Measurements from ENCODE around the gene PIGO.

Gene PIGO

GRCh38 chr9:35096035-35096849 is at the start of gene PIGO:
TSS of gene PIGO (minus strand) at chr9:35096591. CDS start at chr9:35095565, 1,026 bp downstream.
- DNase-seq, result peak; percentile 87 to 90

- DNase-seq, result no peak
These were observed 45.6 kb upstream of the PIGO start for GRCh38 chr9:35142037-35142436.

DNA sequence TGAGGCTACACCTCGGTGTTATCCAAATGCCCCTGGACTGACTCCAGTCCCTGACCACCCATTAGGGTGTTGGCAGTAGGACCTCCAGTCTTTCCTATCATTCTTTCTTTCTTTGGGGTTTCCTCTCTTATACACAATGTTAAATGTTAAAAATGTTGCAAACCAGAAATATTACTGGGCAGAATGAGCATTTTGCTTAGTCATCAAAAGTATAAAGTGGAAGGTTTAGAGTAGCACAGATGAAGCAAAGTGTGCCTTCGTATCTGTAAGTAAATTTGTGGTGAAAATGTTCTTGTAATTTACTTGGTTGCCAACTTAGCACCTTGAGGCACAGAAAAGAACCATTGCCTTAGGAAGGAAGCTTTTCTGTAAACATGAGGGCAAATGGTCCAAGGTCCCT is 43.7 kb upstream of the PIGO start:
- no peak for DNase-seq

- no peak for DNase-seq
These were observed 40.5 kb upstream of the PIGO start for GRCh38 chr9:35136866-35137265.

DNA sequence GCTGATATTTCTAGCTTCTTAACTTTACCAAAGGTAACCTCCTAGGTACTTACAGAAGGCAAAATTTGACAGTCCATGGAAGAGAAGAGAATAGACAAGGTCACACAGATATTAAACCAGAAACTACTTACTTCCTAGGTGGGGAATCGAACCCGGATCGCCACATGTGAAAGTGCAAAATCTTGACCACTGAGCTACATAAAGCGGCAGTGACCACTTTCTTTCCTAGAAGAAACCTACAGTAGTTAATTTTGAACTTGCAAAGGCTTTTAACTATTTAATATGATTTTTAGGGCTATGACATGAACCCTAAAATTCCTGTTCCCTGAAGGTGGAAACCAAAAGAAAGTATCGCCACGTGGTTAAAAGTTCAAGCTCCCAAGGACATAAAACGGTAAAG is 39.6 kb upstream of the PIGO start:
- DNase-seq, result no peak

DNA sequence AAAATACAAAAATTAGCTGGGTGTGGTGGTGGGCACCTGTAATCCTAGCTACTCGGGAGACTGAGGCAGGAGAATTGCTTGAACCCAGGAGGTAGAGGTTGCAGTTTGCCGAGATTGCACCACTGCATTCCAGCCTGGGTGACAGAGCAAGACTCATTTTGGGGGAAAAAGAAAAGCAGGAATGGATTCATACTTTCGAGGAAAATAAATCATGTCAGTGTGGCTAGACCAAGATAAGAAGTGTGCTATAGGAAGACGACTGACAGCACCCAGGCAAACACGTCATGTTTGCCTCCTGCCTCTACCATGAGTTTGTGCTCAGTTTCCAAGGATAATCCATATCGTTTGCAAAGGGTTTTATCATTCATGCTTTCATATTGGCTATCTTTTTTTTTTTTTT is 38.5 kb upstream of the PIGO start:
- DNase-seq, result no peak

DNA sequence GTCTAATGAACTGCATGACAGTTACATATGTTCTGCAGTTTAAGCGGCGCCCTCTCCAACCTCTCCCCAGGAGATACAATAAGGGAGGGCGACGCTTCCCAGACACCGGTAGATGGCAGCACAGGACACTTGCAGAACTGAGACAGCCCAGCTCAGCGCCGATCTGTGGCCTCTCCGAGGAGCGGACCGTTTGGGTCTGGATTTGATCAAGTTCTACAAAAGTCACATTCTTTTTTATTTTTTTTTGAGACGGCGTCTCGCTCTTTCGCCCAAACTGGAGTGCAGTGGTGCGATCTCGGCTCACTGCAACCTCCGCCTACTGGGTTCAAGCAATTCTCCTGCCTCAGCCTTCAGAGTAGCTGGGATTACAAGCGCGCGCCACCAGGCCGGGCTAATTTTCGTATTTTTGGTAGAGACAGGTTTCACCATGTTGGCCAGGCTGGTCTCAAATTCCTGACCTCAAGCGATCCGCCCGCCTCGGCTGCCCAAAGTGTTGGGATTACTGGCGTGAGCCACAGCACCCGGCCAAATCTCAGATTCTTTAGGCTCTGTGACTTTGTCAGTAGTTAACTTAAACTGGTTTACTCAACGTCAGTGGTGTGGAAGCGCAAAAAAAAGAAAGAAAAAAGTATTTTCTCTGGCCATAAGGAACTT is 20.6 kb upstream of the PIGO start:
- peak; percentile 88 to 93 for DNase-seq

DNA sequence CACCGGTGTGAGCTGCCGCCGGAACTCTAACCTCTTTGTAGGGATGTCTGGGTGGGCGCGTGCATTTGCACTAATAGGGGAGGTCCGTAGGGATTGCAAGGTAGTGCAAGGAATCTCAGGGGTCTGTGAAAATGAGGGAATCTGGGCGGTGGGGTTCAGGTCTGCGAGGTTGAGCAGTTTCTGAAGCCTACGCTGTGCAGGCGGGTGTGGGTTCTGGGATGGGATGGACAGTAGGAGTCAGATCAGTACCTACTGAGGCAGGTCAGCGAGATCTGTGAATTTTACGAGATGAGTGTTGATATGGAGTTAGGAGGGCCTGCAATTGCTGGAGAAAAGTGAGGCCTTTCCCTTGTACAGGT is 20.1 kb upstream of the PIGO start:
- no peak for DNase-seq

DNA sequence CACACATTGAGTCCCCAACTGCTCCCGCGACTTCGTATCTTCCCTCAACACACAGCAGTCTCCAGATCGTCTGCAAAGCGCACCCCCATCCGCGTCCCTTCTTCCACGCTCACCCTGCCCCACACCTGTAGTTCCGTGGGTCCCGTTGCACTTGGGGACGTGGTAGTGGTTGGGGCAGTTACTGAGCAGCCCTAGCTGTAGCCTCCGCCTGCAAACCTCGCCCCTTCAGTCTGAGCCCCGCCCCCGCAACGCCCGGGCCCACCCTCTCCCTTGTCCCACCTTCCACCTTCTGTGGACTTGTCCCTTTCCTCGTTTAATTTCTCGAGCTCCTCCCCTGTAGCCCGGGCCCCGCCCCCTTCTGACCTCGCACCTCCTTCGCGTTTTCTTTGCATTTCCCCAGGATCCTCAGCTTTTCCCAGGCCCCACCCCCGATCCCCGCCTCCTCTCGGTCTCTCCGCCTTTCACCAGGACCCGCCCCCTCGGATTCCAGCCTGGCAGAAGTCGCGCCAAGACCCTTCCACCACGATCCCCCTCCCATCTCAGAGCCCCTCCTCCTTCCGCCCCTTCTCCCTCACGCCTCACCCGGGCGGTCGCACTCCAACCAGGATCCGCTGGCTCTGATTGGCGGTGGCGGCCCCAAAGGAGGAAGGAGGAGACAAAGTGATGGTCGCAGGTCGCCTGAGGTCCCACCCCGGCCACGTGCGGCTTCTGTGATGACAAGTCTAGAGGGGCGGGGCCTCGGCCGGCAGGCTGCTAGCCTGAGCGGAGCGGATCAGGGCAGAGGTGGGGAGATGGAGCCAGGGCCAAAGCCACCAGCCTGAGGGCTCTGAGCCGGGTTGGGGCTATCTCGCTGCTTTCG is 19.5 kb upstream of the PIGO start, which contains the start of gene ATOSB:
Gene ATOSB (minus strand): TSS at position 183 of the 859 bp plus-strand sequence. CDS start 7,588 bp downstream, outside the sequence.
- DNase-seq, result peak; percentile 88 to 91

GRCh38 chr9:35114840-35115628 is 18.6 kb upstream of the PIGO start:
- peak in 1 of 2 donors; percentile 22 for DNase-seq

- peak; percentile 69 to 73 for DNase-seq
These were observed 17.9 kb upstream of the PIGO start for GRCh38 chr9:35114113-35114839.

- peak in 1 of 2 donors; percentile 19 for DNase-seq
These were observed 16.0 kb upstream of the PIGO start for GRCh38 chr9:35112257-35113020.

DNA sequence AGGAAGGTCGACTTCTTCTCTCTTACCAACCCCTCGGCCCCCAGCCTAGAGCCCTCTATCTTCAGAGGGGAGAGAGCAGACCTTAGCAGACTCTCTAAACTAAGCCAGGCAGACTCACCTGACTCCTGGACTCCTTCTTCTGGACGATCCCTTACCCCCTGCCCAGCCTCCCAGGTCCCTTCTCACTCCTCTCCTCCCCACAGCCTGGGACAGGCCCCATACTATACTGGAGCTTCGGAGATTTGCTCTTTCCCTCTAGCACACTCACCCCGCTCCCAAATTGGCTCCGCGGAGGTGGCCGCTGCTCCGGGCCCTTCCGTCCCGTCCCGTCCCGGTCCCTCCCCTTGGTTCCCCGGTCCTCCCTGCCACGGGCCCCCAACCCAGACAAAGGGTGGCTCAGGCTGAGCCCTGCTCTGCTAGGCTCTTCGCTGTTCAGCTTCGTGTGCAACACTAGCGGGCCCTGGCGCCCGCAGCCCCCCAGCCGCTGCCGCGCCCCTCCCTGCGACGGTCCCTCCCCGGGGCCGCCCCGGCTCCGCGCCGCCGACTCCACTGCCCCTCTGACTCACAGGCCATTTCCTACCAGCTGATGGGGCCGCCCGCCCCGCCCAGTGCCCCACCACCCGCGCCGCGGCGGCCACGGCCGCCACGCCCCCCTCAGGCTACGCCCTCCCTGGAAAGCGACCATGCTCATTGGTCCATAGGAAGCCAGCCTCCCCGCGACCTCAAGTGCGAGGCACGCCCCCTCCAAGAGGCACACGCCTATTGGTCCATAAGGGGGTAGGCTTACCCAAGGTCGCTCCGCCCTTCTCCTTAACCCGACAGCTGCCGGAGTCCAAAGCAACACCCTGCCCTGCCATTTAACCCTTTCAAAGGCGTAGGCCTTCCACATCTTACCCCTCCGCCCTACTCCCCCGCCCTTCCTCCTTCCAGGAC is 14.9 kb upstream of the PIGO start:
- DNase-seq, result peak; percentile 94 to 96

DNA sequence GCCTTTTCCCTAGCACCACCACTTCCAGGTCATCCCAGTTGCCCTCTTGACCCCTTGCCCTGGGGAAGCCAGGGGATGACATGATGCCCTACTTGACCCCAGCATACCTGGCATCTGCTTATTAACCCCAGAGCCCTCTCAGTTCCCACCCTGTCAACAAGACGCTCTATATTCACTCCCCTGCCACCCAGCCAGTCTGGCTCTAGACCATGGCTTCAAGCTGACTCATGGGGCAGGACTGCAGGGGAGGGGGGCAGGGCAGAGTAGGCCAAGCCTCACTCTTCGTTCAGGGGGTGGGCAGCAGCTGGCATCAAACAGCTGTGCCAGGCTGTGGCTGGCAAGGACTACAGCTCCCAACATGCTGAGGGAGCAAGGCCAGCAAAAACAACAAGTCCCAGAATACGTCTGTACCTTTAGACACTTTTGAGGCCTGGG is 14.0 kb upstream of the PIGO start:
- no peak for DNase-seq

- DNase-seq, result no peak
These were observed 12.7 kb upstream of the PIGO start for GRCh38 chr9:35108946-35109575.

- no peak for DNase-seq
These were observed 12.1 kb upstream of the PIGO start for GRCh38 chr9:35108461-35108860.

GRCh38 chr9:35107297-35108290 is 11.2 kb upstream of the PIGO start:
- DNase-seq, result no peak

DNA sequence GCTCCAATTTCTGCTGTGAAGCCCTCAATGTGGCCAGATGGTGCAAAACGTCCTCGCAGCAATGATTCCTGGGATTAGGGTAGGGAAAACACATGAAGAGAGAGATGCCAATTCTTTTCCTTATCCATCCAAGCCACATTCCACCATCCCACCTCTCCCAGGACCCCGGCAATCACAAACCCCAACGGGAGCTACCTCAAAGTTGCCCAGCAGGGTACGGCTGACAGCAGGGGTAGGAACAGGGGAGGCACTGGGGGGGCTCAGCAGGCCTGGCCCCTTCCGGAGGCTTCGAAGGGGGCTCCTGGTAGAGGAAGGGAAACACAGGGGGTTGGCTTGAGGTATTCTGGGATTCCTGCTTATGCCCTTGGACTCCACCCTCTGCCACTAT is 9.9 kb upstream of the PIGO start:
- DNase-seq, result no peak

All from activated CD4-positive, alpha-beta T cell treated with anti-CD3 and anti-CD28 coated beads for 4 hours (primary cell).